Panc1 (cell line): ENCODE results near the gene C1QTNF1. TPM values are rescaled to one million over a fixed set of nuclear protein-coding genes. Genes with fewer than 3 reads are reported as not detected.
A peak's percentile ranks its signal among the peaks of the same experiment; 100 is the strongest.

ENCODE experiments used
- ATAC-seq: fragments of 200-7000 bp; cut with Tn5 transposase; 2 replicates; pipeline ENCODE4 v1.9.1; 2020; ENCODE audit warnings: mild to moderate bottlenecking, moderate library complexity
- BruUV-seq: library from RNA; stranded (reverse); fragments of 400-500 nt; replicated peaks from 2 replicates; lab custom pipeline; 2021; lab: Mats Ljungman, UMichigan
- CTCF ChIA-PET: fragments of 300-600 bp; sonication (Branson Sonifier 250); formaldehyde crosslinking; loops from one replicate; lab custom pipeline; 2022; ENCODE audit warnings: antibody characterized with exemption; lab: Charles Lee
- POLR2A ChIA-PET: fragments of 300-600 bp; sonication (Branson Sonifier 250); formaldehyde crosslinking; loops from one replicate; lab custom pipeline; 2022; ENCODE audit warnings: antibody characterized with exemption; lab: Charles Lee
- DNase-seq: peaks from one replicate; pipeline ENCODE4 v3.0.0-alpha.2; 2010; ENCODE audit warnings: low read depth, low spot score
- H3K27ac ChIP-seq: 2 replicates; pipeline ENCODE4 v1.5.1; 2011; ENCODE audit warnings: mild to moderate bottlenecking, low read length, inconsistent platforms
- H3K27me3 ChIP-seq: fragments of 200-500 bp; sonication (Bioruptor generic); 2 replicates; pipeline ENCODE4 v1.6.0; 2014; ENCODE audit warnings: low read length, inconsistent platforms; ENCODE audit not compliant: control insufficient read depth, insufficient read depth
- H3K36me3 ChIP-seq: fragments of 200-500 bp; sonication (Bioruptor generic); 2 replicates; pipeline ENCODE4 v1.5.1; 2014; ENCODE audit warnings: inconsistent platforms, mild to moderate bottlenecking, low read length, moderate library complexity; ENCODE audit not compliant: control insufficient read depth, insufficient read depth
- H3K4me1 ChIP-seq: 2 replicates; pipeline ENCODE4 v1.5.1; 2011; ENCODE audit warnings: inconsistent platforms, mild to moderate bottlenecking, low read length, moderate library complexity; ENCODE audit not compliant: control insufficient read depth, insufficient read depth
- H3K4me3 ChIP-seq, 2 experiments: 2 replicates each; pipeline ENCODE4 v1.5.1; 2011 to 2012; ENCODE audit warnings: low read depth in 2 of 2, low read length in 2 of 2, mild to moderate bottlenecking in 2 of 2, inconsistent platforms in 1 of 2, moderate library complexity in 1 of 2
- H3K9me3 ChIP-seq: fragments of 200-500 bp; sonication (Bioruptor generic); 2 replicates; pipeline ENCODE4 v1.5.1; 2014; ENCODE audit warnings: low read depth, mild to moderate bottlenecking, inconsistent platforms, low read length, moderate library complexity; ENCODE audit not compliant: control insufficient read depth, insufficient read depth
- POLR2AphosphoS5 ChIP-seq: IDR thresholded peaks from 2 replicates; pipeline ENCODE4 v1.6.1; 2012; ENCODE audit warnings: mild to moderate bottlenecking, low read depth, low read length, moderate library complexity
- SIN3A ChIP-seq: IDR thresholded peaks from 2 replicates; pipeline ENCODE4 v1.6.1; 2012; ENCODE audit warnings: low read depth, mild to moderate bottlenecking, low read length, moderate library complexity, borderline replicate concordance; ENCODE audit not compliant: insufficient read depth
- TCF7L2 ChIP-seq: IDR thresholded peaks from 2 replicates; pipeline ENCODE4 v1.6.1; 2011; ENCODE audit warnings: mild to moderate bottlenecking, low read depth, low read length, inconsistent platforms
- in situ Hi-C: cut with HindIII; loops from 2 replicates; pipeline ENCODE4 v1.10.0; 2016; ENCODE audit warnings: low sequenced_read_pairs, low pct_unique_long_range_greater_than_20kb
- intact Hi-C: fragments of 100-400 bp; cut with micrococcal nuclease; formaldehyde crosslinking; loops from one replicate; pipeline ENCODE4 v1.10.0; 2022; ENCODE audit not compliant: unreplicated experiment
- total RNA-seq: library from RNA; stranded (reverse); gene quantifications from one replicate; pipeline ENCODE4 v1.2.1, GENCODE V29; 2021; ENCODE audit not compliant: unreplicated experiment
- TF ChIP-seq, protein P1 (sequence below), 2 experiments: IDR thresholded peaks; 2 replicates each; pipeline ENCODE4 v1.6.1; 2011 to 2012; ENCODE audit warnings: low read depth in 2 of 2, control low read depth in 1 of 2, low read length in 1 of 2, mild to moderate bottlenecking in 1 of 2, moderate library complexity in 1 of 2; ENCODE audit not compliant: insufficient read depth in 1 of 2
- TF ChIP-seq, protein P2 (sequence below): fragments of 450-650 bp; IDR thresholded peaks from 2 replicates; pipeline ENCODE4 v1.5.1; 2017; ENCODE audit warnings: mild to moderate bottlenecking

Gene C1QTNF1
- total RNA-seq, 1 experiment from 2014 or later, result 1.5 TPM

DNA sequence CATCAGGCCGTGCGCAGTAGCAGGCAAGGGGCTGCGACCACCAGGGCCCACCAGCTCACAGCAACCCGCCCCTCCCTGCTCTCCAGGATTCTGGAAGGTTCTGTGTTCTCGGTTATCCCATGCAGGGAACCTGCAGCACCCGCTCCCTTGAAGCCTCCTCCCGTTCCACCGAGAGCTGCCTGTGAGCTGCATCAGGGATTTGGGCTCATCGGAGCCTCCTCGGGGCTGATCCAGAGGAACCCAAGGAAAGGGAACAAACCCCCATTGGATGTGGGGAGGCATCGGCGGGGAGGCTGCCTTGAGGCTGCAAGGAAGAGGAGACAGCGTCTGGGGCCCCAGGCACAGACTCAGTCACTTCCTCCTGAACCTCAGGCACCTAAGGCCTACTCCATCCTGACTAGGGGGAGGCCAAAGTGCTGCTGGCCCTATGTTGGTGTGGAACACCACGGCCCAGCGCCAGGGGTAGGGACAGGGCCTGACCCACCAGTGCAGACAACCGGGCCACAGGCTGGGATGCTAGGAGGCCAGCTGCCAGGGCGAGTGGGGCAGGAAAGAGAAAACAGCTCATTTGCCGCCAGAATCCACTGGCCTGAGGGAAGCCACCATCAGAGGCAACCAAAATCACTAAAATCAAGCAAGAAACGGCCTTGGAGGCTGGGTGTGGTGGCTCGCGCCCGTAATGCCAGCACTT, 29.8 kb upstream of the C1QTNF1 start:
- BruUV-seq, result no TSS peak
- ATAC-seq (peak; percentile 22; the same call in 1 of the 2 replicates), DNase-seq (no peak)
- H3K27me3 ChIP-seq, result no peaks in the 10 kb centered on the region
- H3K4me1 ChIP-seq, result no peaks in the 10 kb centered on the region
- in situ Hi-C loops, result no loop called here
- ChIA-PET POLR2A (no interaction called here), CTCF (interaction anchor here (0.5 to 0.9 kb wide), 4 partner anchors 14 to 200 kb away, joined by 3 to 14 read pairs (median 4); no protein-coding TSS in a partner anchor)
- intact Hi-C loops, result no loop called here
- TF ChIP-seq SIN3A (no peak), POLR2AphosphoS5 (no peak), TCF7L2 (no peak)
- TF ChIP-seq, protein P1, sequence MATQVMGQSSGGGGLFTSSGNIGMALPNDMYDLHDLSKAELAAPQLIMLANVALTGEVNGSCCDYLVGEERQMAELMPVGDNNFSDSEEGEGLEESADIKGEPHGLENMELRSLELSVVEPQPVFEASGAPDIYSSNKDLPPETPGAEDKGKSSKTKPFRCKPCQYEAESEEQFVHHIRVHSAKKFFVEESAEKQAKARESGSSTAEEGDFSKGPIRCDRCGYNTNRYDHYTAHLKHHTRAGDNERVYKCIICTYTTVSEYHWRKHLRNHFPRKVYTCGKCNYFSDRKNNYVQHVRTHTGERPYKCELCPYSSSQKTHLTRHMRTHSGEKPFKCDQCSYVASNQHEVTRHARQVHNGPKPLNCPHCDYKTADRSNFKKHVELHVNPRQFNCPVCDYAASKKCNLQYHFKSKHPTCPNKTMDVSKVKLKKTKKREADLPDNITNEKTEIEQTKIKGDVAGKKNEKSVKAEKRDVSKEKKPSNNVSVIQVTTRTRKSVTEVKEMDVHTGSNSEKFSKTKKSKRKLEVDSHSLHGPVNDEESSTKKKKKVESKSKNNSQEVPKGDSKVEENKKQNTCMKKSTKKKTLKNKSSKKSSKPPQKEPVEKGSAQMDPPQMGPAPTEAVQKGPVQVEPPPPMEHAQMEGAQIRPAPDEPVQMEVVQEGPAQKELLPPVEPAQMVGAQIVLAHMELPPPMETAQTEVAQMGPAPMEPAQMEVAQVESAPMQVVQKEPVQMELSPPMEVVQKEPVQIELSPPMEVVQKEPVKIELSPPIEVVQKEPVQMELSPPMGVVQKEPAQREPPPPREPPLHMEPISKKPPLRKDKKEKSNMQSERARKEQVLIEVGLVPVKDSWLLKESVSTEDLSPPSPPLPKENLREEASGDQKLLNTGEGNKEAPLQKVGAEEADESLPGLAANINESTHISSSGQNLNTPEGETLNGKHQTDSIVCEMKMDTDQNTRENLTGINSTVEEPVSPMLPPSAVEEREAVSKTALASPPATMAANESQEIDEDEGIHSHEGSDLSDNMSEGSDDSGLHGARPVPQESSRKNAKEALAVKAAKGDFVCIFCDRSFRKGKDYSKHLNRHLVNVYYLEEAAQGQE (IDR thresholded peaks at IDR 0.05; ENCODE audit: insufficient read depth in 1 of 2, low read depth in 2 of 2, low read length in 1 of 2), result no peak
- TF ChIP-seq, protein P2, sequence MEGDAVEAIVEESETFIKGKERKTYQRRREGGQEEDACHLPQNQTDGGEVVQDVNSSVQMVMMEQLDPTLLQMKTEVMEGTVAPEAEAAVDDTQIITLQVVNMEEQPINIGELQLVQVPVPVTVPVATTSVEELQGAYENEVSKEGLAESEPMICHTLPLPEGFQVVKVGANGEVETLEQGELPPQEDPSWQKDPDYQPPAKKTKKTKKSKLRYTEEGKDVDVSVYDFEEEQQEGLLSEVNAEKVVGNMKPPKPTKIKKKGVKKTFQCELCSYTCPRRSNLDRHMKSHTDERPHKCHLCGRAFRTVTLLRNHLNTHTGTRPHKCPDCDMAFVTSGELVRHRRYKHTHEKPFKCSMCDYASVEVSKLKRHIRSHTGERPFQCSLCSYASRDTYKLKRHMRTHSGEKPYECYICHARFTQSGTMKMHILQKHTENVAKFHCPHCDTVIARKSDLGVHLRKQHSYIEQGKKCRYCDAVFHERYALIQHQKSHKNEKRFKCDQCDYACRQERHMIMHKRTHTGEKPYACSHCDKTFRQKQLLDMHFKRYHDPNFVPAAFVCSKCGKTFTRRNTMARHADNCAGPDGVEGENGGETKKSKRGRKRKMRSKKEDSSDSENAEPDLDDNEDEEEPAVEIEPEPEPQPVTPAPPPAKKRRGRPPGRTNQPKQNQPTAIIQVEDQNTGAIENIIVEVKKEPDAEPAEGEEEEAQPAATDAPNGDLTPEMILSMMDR, result no peak
- H3K4me3 ChIP-seq, result no peak overlapping the region
- no peaks in the 10 kb centered on the region for H3K9me3 ChIP-seq
- H3K27ac ChIP-seq, result no peak overlapping the region
- H3K36me3 ChIP-seq, result peaks cover 12% of the 10 kb centered on the region

DNA sequence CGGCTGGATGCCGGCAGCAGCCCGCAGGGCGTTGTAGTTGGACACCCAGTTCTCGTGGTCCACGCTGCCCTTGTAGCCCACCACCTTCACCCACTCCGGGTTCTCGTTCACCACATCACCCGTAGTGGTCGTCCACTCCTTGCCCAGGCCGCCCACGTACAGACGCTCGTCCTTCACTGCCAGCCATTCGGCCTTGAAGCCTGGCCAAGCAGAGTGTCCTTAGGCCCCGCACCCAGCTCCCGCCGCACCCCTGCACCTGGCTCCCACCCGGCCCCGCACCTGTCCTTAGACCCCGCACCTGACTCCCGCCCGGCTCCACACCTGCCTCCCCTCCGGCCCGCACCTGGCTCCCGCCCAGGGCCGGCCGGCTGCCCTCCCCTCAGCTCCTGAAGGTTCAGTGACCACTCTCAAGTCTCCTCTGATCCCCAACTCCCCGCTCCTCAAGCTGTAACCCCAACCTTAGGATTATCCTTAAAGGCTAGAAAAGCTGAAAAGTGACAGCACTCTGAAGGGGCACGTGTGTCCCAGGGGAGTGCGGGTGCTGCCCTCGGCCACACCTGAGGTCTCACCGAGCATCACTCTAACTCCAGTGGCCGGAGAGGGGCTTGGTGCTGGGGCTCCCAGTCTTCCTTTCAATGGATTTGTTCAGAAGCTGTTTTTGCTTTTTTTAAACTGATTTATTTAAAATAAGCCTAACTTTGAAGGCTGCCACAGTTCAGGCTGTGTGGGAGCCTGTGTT, 28.8 kb upstream of the C1QTNF1 start:
- ATAC-seq (no peak), DNase-seq (no peak)
- H3K4me1 ChIP-seq, result no peaks in the 10 kb centered on the region
- CTCF ChIA-PET, result interaction anchor here (0.6 to 0.9 kb wide), 3 partner anchors 8 to 201 kb away, joined by 3 to 14 read pairs (median 3); no protein-coding TSS in a partner anchor
- intact Hi-C loops, result no loop called here
- in situ Hi-C loops, result no loop called here
- TF ChIP-seq POLR2AphosphoS5 (no peak), SIN3A (no peak), TCF7L2 (no peak)
- TF ChIP-seq, protein P1 (IDR thresholded peaks at IDR 0.05; ENCODE audit: insufficient read depth in 1 of 2, low read depth in 2 of 2, low read length in 1 of 2), result no peak
- TF ChIP-seq, protein P2, result no peak
- H3K27me3 ChIP-seq, result no peaks in the 10 kb centered on the region
- H3K4me3 ChIP-seq, result no peak overlapping the region
- POLR2A ChIA-PET, result no interaction called here
- H3K9me3 ChIP-seq, result no peaks in the 10 kb centered on the region
- peaks cover 12% of the 10 kb centered on the region for H3K36me3 ChIP-seq
- no peak overlapping the region for H3K27ac ChIP-seq
- no TSS peak for BruUV-seq
